Fibroblast of lung (primary cell): ENCODE data around the gene PREB. TPM values are rescaled to one million over a fixed set of nuclear protein-coding genes. Genes with fewer than 3 reads are reported as not detected.

Experiments used
- DNase-seq, 2 donors: peaks; one replicate each; pipeline versions ENCODE4 v3.0.0 to v3.0.0-alpha.2; 2010; ENCODE audit warnings: low read depth in 2 of 2
- H2AFZ ChIP-seq: 2 replicates; pipeline ENCODE4 v1.5.1; 2012; ENCODE audit warnings: low read length, control low read depth, inconsistent platforms
- H3K27ac ChIP-seq: 2 replicates; pipeline ENCODE4 v1.5.1; 2011; ENCODE audit warnings: low read length, control low read depth; ENCODE audit not compliant: insufficient read depth
- H3K27me3 ChIP-seq: 2 replicates; pipeline ENCODE4 v1.5.1; 2011; ENCODE audit warnings: mild to moderate bottlenecking, low read length; ENCODE audit not compliant: control insufficient read depth, insufficient read depth
- H3K36me3 ChIP-seq: 2 replicates; pipeline ENCODE4 v1.5.1; 2011; ENCODE audit warnings: low read length; ENCODE audit not compliant: control insufficient read depth, insufficient read depth
- H3K4me1 ChIP-seq: 2 replicates; pipeline ENCODE4 v1.5.1; 2011; ENCODE audit warnings: low read length; ENCODE audit not compliant: control insufficient read depth, insufficient read depth; ENCODE audit errors: extremely low read depth
- H3K4me2 ChIP-seq: 2 replicates; pipeline ENCODE4 v1.5.1; 2011; ENCODE audit warnings: low read length, control low read depth; ENCODE audit not compliant: insufficient read depth; ENCODE audit errors: extremely low read depth
- H3K4me3 ChIP-seq, 4 experiments: fragments of 200-600 bp in 1 of 4; sonication (generic) in 1 of 4; replicated peaks in 1 of 4; 2 replicates each; pipeline ENCODE4 v1.5.1; 2011 to 2016; ENCODE audit warnings: low read length in 4 of 4, low read depth in 3 of 4, mild to moderate bottlenecking in 3 of 4, control low read depth in 2 of 4, inconsistent platforms in 1 of 4, mixed read lengths in 1 of 4; ENCODE audit not compliant: insufficient read depth in 1 of 4; ENCODE audit errors: control extremely low read depth in 1 of 4
- H3K79me2 ChIP-seq: 2 replicates; pipeline ENCODE4 v1.5.1; 2012; ENCODE audit warnings: mild to moderate bottlenecking, low read length, inconsistent platforms; ENCODE audit not compliant: control insufficient read depth, insufficient read depth
- H3K9ac ChIP-seq: 2 replicates; pipeline ENCODE4 v1.5.1; 2011; ENCODE audit warnings: mild to moderate bottlenecking, low read length, control low read depth; ENCODE audit not compliant: insufficient read depth
- H3K9me3 ChIP-seq: 2 replicates; pipeline ENCODE4 v1.5.1; 2012; ENCODE audit warnings: low read depth, low read length; ENCODE audit not compliant: control insufficient read depth, insufficient read depth
- H4K20me1 ChIP-seq: 2 replicates; pipeline ENCODE4 v1.5.1; 2011; ENCODE audit warnings: low read length; ENCODE audit not compliant: control insufficient read depth, insufficient read depth; ENCODE audit errors: extremely low read depth
- EZH2 ChIP-seq: IDR thresholded peaks from 2 replicates; pipeline ENCODE4 v1.5.1; 2012; ENCODE audit warnings: low read length, control low read depth, mild to moderate bottlenecking; ENCODE audit errors: missing control alignments
- polyA plus RNA-seq, 2 donors: library from polyadenylated mRNA; depleted of rRNA in 1 of 2; stranded (reverse) in 1 of 2; unstranded in 1 of 2; fragments of >200 nt; gene quantifications; 2 replicates each; pipeline ENCODE4 v1.2.1, GENCODE V29; 2011 to 2012; ENCODE audit warnings: missing spikeins in 1 of 2
- total RNA-seq: library from RNA; depleted of rRNA; stranded (reverse); fragments of >200 nt; gene quantifications from 2 replicates; pipeline ENCODE4 v1.2.1, GENCODE V29; 2014
- TF ChIP-seq, protein P1 (sequence below), 2 donors: IDR thresholded peaks in 1 of 2; conservative IDR thresholded peaks in 1 of 2; 1 replicate in 1 of 2; 2 replicates in 1 of 2; pipeline ENCODE4 v1.5.1; 2011 to 2012; ENCODE audit warnings: low read length in 2 of 2, control low read depth in 1 of 2, inconsistent platforms in 1 of 2, low read depth in 1 of 2, mild to moderate bottlenecking in 1 of 2

The PREB gene
- total and polyA plus RNA-seq, 2 donors (not counting 1 experiment from before 2014, with no cell fraction given), result 36.0 to 42.9 TPM

DNA sequence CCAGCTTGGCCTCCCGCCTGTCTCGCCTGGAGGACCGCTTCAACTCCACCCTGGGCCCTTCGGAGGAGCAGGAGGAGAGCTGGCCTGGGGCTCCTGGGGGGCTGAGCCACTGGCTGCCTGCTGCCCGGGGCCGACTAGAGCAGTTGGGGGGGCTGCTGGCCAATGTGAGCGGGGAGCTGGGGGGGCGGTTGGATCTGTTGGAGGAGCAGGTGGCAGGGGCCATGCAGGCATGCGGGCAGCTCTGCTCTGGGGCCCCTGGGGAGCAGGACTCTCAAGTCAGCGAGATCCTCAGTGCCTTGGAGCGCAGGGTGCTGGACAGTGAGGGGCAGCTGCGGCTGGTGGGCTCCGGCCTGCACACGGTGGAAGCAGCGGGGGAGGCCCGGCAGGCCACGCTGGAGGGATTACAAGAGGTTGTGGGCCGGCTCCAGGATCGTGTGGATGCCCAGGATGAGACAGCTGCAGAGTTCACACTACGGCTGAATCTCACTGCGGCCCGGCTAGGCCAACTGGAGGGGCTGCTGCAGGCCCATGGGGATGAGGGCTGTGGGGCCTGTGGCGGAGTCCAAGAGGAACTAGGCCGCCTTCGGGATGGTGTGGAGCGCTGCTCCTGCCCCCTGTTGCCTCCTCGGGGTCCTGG lies 51.5 kb downstream of the PREB start:
- Histone ChIP-seq H3K4me2 (no peak overlapping the region), H4K20me1 (no peaks in the 10 kb centered on the region), H3K9me3 (no peaks in the 10 kb centered on the region), H3K36me3 (peaks cover 18% of the 10 kb centered on the region), H3K79me2 (peaks cover 30% of the 10 kb centered on the region), H3K27ac (no peak overlapping the region), H3K4me3 (no peak overlapping the region), H3K4me1 (peaks cover 14% of the 10 kb centered on the region), H2AFZ (no peak overlapping the region), H3K9ac (no peak overlapping the region), H3K27me3 (no peaks in the 10 kb centered on the region)
- DNase-seq, result no peak
- TF ChIP-seq EZH2, result no peak
- TF ChIP-seq, protein P1, sequence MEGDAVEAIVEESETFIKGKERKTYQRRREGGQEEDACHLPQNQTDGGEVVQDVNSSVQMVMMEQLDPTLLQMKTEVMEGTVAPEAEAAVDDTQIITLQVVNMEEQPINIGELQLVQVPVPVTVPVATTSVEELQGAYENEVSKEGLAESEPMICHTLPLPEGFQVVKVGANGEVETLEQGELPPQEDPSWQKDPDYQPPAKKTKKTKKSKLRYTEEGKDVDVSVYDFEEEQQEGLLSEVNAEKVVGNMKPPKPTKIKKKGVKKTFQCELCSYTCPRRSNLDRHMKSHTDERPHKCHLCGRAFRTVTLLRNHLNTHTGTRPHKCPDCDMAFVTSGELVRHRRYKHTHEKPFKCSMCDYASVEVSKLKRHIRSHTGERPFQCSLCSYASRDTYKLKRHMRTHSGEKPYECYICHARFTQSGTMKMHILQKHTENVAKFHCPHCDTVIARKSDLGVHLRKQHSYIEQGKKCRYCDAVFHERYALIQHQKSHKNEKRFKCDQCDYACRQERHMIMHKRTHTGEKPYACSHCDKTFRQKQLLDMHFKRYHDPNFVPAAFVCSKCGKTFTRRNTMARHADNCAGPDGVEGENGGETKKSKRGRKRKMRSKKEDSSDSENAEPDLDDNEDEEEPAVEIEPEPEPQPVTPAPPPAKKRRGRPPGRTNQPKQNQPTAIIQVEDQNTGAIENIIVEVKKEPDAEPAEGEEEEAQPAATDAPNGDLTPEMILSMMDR (conservative IDR thresholded peaks at IDR 0.05 in 1 of 2, IDR thresholded peaks at IDR 0.05 in 1 of 2; ENCODE audit: low read depth in 1 of 2, low read length in 2 of 2), result no peak

DNA sequence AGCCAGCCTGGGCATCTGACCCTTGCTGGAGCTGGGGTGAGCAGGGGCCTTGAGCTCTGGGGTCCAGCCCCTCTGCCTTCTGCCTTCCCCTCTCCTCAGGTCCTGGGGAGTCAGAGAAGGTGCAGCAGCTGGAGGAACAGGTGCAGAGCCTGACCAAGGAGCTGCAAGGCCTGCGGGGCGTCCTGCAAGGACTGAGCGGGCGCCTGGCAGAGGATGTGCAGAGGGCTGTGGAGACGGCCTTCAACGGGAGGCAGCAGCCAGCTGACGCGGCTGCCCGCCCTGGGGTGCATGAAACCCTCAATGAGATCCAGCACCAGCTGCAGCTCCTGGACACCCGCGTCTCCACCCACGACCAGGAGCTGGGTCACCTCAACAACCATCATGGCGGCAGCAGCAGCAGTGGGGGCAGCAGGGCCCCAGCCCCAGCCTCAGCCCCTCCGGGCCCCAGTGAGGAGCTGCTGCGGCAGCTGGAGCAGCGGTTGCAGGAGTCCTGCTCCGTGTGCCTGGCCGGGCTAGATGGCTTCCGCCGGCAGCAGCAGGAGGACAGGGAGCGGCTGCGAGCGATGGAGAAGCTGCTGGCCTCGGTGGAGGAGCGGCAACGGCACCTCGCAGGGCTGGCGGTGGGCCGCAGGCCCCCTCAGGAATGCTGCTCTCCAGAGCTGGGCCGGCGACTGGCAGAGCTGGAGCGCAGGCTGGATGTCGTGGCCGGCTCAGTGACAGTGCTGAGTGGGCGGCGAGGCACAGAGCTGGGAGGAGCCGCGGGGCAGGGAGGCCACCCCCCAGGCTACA lies 52.3 kb downstream of the PREB start:
- Histone ChIP-seq H3K27me3 (no peaks in the 10 kb centered on the region), H3K4me1 (peaks cover 16% of the 10 kb centered on the region), H3K9me3 (no peaks in the 10 kb centered on the region), H3K27ac (no peak overlapping the region), H3K9ac (no peak overlapping the region), H3K36me3 (peaks cover 18% of the 10 kb centered on the region), H3K4me2 (no peak overlapping the region), H4K20me1 (no peaks in the 10 kb centered on the region), H2AFZ (no peak overlapping the region), H3K79me2 (peaks cover 30% of the 10 kb centered on the region), H3K4me3 (no peak overlapping the region)
- TF ChIP-seq EZH2, result no peak
- TF ChIP-seq, protein P1 (conservative IDR thresholded peaks at IDR 0.05 in 1 of 2, IDR thresholded peaks at IDR 0.05 in 1 of 2; ENCODE audit: low read depth in 1 of 2, low read length in 2 of 2), result no peak
- no peak for DNase-seq

Other genes with a start within 250 kb of the PREB start
- gene MAPRE3, start 164.0 kb downstream of the PREB start, total RNA-seq, result 2.8 and 7.9 TPM in 2 replicates
- gene MAPRE3, start 164.0 kb downstream of the PREB start, polyA plus RNA-seq, result 13.9 and 21.0 TPM in 2 replicates
- gene TMEM214, start 101.7 kb downstream of the PREB start, total RNA-seq, result 17.5 and 22.6 TPM in 2 replicates
- 115 and 127 TPM in 2 replicates for gene TMEM214, start 101.7 kb downstream of the PREB start, polyA plus RNA-seq
- gene AGBL5, start 83.0 kb downstream of the PREB start, total RNA-seq, result 19.8 TPM in 2 replicates
- gene AGBL5, start 83.0 kb downstream of the PREB start, polyA plus RNA-seq, result 20.9 and 26.1 TPM in 2 replicates
- gene OST4, start 63.0 kb downstream of the PREB start, total RNA-seq, result 479 and 505 TPM in 2 replicates
- 1,054 and 1,265 TPM in 2 replicates for gene OST4, start 63.0 kb downstream of the PREB start, polyA plus RNA-seq
- 187 and 251 TPM in 2 replicates for gene EMILIN1, start 56.0 kb downstream of the PREB start, total RNA-seq
- 44.3 and 46.8 TPM in 2 replicates for gene EMILIN1, start 56.0 kb downstream of the PREB start, polyA plus RNA-seq
- 1.0 and 1.3 TPM in 2 replicates for gene KHK, start 47.9 kb downstream of the PREB start, total RNA-seq
- gene KHK, start 47.9 kb downstream of the PREB start, polyA plus RNA-seq, result 0.17 and 0.54 TPM in 2 replicates
- 2.3 and 10.0 TPM in 2 replicates for gene CGREF1, start 15.5 kb downstream of the PREB start, total RNA-seq
- gene CGREF1, start 15.5 kb downstream of the PREB start, polyA plus RNA-seq, result 1.5 and 1.9 TPM in 2 replicates
- 0.17 and 0.26 TPM in 2 replicates for gene ABHD1, start 10.8 kb downstream of the PREB start, total RNA-seq
- gene ABHD1, start 10.8 kb downstream of the PREB start, polyA plus RNA-seq, result 0.08 and 0.10 TPM in 2 replicates
- gene PRR30, start 4.8 kb upstream of the PREB start, total RNA-seq, result not detected in 2 replicates
- gene PRR30, start 4.8 kb upstream of the PREB start, polyA plus RNA-seq, result not detected in 2 replicates
- gene TCF23, start 14.4 kb upstream of the PREB start, total RNA-seq, result under 0.01 TPM in 1 of 2 replicates, not detected in the other
- gene TCF23, start 14.4 kb upstream of the PREB start, polyA plus RNA-seq, result not detected in 2 replicates
- gene ATRAID, start 77.4 kb upstream of the PREB start, total RNA-seq, result 202 and 235 TPM in 2 replicates
- 176 and 238 TPM in 2 replicates for gene ATRAID, start 77.4 kb upstream of the PREB start, polyA plus RNA-seq
- gene SLC5A6, start 77.6 kb upstream of the PREB start, total RNA-seq, result 13.9 and 18.5 TPM in 2 replicates
- 11.5 and 21.0 TPM in 2 replicates for gene SLC5A6, start 77.6 kb upstream of the PREB start, polyA plus RNA-seq
- 32.0 and 33.1 TPM in 2 replicates for gene CAD, start 82.7 kb upstream of the PREB start, total RNA-seq
- 11.9 and 21.5 TPM in 2 replicates for gene CAD, start 82.7 kb upstream of the PREB start, polyA plus RNA-seq
- gene SLC30A3, start 128.4 kb upstream of the PREB start, total RNA-seq, result under 0.01 TPM in 1 of 2 replicates, not detected in the other
- gene SLC30A3, start 128.4 kb upstream of the PREB start, polyA plus RNA-seq, result 0.12 and 0.38 TPM in 2 replicates
- not detected in 2 replicates for gene DNAJC5G, start 140.8 kb upstream of the PREB start, total RNA-seq
- not detected in 2 replicates for gene DNAJC5G, start 140.8 kb upstream of the PREB start, polyA plus RNA-seq
- gene TRIM54, start 147.8 kb upstream of the PREB start, total RNA-seq, result 0.17 TPM in 1 of 2 replicates, not detected in the other
- gene TRIM54, start 147.8 kb upstream of the PREB start, polyA plus RNA-seq, result 0.06 TPM in 1 of 2 replicates, not detected in the other
- 1.2 and 1.3 TPM in 2 replicates for gene UCN, start 173.8 kb upstream of the PREB start, total RNA-seq
- 0.14 TPM in 1 of 2 replicates, not detected in the other for gene UCN, start 173.8 kb upstream of the PREB start, polyA plus RNA-seq
- 65.2 and 83.2 TPM in 2 replicates for gene MPV17, start 188.5 kb upstream of the PREB start, total RNA-seq
- gene MPV17, start 188.5 kb upstream of the PREB start, polyA plus RNA-seq, result 272 and 289 TPM in 2 replicates
- 18.2 and 19.2 TPM in 2 replicates for gene GTF3C2, start 222.1 kb upstream of the PREB start, total RNA-seq
- gene GTF3C2, start 222.1 kb upstream of the PREB start, polyA plus RNA-seq, result 30.2 and 41.8 TPM in 2 replicates
- gene EIF2B4, start 235.7 kb upstream of the PREB start, total RNA-seq, result 28.6 and 28.8 TPM in 2 replicates
- 29.8 and 41.2 TPM in 2 replicates for gene EIF2B4, start 235.7 kb upstream of the PREB start, polyA plus RNA-seq
- gene SNX17, start 236.0 kb upstream of the PREB start, total RNA-seq, result 152 and 155 TPM in 2 replicates
- 118 and 134 TPM in 2 replicates for gene SNX17, start 236.0 kb upstream of the PREB start, polyA plus RNA-seq
- 7.7 and 8.4 TPM in 2 replicates for gene ZNF513, start 246.1 kb upstream of the PREB start, total RNA-seq
- 7.0 and 7.4 TPM in 2 replicates for gene ZNF513, start 246.1 kb upstream of the PREB start, polyA plus RNA-seq